GM21529 (cell line): ENCODE data around the gene EXTL1.

Source experiments
- ATAC-seq: cut with Tn5 transposase; IDR thresholded peaks from one replicate; pipeline ENCODE4 v1.9.1; 2021; ENCODE audit not compliant: unreplicated experiment

EXTL1 gene

DNA sequence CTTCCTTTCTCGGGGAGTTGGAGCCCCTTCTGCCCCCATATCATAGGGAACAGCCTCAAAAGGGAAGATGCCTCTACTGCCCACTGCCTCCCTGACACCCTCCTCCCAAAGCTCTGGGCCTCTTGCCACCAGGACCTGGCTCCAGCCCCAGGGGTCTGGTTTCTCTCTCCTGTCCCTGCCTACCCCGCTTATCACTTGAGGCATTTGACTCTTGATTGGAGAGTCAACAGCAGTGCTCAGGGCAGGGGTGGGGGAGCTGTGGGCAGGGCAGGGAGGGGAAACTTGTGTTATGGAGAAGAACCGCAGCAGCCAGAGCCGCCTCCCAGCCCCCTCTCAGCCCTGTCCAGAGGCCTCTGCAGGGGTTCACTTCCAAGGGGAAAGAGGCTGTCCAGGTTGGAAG, 45.3 kb downstream of the EXTL1 start:
- ATAC-seq, result no peak

DNA sequence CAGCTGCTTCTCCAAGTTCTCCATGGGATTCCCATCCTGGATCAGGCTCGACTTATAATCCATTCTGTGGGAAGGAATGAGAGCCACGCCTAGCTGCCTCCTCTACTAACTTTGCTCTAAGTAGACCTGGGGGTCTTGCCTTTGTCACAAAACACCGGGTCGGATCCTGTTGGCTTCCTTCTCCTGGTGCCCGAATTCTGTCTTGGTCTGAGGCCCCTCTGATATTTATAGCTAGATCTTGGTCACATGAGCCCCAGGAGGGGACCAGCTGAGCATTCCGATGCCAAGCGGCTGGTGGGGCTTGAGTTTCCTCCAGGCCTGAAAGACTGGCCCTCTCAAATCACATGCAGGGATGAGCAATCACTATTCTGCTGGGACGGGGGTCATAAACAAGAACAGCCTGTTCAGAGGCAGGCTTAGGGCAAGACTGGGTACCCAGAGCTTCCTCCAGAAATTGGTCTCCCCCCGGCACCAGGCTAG, 45.9 kb downstream of the EXTL1 start, which contains the start of gene TRIM63:
Gene TRIM63 (minus strand): TSS at position 199 of the 480 bp plus-strand sequence. CDS start 136 bp downstream, at position 63.
- ATAC-seq, result no peak

DNA sequence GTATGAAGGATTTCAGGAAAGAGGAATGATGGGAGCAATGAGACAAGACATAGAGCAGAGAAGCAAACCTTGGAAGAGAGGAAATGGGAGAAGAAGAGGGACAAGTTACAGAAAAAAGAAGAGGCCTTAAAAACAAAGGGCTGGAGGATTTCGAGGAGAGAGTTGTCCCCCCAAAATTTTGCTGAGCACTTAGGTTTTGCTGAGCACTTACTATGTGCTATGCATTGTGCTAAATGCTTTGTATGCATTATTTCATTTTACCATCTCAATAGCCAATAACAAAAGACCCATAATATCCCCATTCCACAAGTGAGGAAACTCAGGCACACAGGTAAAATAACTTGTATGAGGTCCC, 48.3 kb downstream of the EXTL1 start:
- ATAC-seq, result no peak

DNA sequence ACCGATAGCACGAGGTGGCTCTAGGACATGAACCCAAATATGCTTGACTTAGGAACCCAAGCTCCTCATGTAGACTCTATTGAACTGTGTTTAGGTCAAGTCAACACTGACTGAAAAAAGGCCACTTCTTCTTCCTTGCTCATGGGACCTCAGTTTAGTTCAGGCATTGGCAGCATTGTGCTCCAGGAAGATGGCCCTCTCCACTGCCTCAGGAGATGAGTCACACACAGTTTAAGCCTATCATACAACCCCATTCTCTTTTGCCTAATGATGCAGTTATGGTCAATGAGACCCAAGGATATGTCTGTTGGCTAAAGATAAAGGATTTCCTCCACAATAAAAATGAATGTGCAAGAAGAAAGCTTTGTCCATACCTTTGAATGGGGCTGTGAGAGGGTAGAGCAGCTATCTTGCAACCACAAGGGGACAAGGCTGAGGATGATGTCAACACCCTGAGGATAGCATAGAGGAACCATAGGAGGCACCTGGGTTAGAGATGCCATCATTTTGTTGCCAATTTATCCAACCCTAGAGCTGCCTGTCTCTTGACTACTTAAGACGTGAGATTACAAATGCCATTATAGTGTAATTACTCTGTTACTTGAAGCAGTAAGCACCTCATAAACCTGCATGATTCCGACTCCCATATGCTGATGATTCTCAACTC, 48.9 kb downstream of the EXTL1 start:
- ATAC-seq, result no peak

DNA sequence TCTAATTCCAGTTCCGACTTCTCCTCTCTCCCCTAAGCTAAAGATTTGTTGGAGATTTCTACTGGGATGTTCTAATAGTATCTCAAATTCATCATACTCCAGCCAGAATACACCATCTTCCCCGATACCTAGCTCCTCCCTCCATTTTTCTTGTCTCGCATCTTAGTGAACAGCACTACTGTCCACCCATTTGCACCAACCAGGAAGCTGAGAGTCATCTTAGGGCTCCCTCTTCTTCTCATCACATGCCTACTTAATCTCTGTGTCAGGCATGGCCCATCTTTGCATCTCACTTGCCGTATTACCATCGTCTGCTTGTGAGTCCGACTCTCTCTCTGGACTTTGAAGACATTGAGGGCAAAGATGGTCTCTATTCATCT, 49.4 kb downstream of the EXTL1 start:
- ATAC-seq, result no peak

DNA sequence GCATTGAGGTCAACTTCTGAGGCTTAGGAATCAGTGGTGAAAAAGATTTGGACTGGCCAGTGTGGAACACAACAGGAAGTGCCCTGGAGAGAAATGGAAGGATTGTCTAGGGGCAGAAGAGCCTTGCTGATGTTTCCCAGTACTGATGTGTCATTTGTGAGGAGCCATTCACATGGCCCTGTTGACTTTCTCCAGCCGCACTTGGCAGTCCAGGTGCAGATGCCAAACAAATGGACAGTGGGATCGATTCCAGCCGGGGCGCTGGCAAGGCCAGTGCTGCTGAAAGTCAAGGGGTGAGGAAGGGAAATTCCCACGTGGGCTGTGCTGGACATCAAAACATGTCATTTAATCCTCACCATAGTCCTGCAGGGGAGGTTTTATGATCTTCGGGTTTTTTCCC, 50.7 kb downstream of the EXTL1 start:
- ATAC-seq, result no peak

DNA sequence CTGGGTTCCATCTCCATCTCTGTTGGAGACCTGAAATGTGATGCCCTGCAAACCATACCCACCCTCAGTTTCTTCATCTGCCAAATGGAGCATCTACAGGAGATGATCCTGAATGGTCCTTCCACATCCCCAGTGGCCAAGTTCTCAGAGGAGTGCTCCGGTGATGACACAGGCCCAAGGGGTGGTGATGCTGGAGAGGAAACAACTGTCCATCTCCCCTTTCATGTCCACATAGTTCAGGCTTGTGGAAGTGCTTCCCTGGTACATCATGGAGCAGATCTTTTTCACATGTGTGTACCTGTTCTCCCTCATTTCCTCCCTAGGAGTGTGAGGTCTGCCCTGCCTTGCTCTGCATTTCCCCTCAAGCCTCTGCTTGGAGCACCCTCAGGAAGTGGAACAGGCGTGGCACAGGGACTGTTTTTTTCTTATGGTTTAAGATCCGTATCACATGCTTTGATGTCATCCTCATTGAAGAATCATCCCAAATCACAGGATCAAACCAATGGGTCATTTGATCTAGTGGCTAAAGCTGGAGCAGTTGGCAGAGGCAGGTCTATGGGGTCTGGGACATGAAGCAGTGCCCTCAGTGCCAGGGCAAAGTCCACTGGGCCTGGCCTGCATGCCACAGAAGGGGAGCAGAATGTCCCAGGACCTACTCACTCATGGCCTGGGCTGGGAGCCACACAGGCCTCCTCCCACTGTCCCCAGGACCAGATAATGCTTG, 54.0 kb downstream of the EXTL1 start:
- ATAC-seq, result no peak

DNA sequence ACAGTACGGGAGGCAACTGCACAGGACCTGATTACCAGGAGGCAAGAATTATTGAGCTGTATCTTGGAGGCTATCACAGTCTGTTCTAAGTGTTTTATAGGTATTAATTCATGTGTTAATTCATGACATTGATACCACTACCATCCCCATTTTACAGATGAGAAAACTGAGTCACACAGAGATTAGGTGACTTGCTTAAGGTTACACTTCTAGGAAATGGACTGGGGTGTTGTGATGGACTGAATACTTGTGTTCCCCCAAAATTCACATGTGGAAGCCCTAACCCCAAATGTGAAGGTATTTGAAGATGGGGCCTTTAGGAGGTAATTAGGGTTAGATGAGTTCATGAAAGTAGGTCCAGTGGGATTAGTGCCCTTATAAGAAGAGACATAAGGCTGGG, 55.9 kb downstream of the EXTL1 start:
- no peak for ATAC-seq

DNA sequence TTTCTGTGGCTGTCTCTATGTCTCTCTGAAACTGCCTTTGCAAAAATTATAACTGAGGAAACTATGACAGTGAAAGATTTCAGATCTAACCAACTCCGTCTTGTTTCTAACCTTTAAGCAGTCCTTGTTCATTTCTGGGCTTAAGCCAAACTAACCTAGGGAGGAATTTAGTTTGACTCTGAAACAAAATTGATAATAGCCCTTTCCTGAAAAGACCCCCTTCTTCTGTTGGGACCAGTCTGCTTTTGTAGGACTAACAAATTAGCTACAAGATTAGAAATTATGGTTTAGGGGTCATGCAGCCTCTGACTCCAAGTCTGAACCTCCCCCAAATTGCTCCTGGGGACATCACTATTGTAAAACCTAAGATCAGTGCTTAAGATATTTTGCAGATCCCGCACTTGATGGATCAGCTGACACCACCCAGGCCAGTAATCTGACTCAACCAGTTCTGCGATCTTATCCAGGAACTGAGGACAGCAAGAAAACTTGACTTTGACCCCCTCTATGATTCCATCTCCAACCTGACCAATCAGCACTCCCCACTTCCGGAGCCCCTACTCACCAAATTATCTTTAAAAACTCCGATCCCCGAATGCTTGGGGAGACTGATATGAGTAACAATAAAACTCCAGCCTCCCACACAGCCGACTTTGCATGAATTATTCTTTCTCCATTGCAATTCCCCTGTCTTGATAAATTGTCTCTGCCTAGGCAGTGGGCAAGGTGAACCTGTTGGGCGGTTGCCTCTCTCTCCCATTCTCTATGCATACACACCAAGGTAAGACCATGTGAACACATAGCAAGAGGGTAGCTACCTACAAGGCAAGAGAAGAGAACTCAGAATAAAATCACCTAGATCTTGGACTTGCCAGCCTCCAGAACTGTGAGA, 57.0 kb downstream of the EXTL1 start:
- ATAC-seq, result no peak

DNA sequence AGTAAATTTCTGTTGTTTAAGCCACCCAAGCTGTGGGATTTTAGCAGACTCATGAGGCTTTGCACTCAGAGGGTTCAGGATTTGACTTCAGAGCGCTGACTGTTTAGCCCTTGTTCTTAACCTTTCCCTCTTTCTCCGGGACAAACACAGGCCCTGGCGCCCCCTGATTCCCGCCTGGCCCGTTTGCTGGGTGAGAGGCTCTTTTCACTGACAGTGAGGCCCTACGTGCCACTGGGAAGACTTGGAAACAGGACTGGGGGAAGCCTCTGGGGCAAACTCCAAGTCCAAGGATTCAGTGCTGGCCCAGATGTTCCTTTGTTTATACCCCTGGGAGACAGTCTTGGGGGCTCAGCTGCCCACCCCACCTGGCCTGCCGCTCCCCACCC, 57.6 kb downstream of the EXTL1 start:
- no peak for ATAC-seq

DNA sequence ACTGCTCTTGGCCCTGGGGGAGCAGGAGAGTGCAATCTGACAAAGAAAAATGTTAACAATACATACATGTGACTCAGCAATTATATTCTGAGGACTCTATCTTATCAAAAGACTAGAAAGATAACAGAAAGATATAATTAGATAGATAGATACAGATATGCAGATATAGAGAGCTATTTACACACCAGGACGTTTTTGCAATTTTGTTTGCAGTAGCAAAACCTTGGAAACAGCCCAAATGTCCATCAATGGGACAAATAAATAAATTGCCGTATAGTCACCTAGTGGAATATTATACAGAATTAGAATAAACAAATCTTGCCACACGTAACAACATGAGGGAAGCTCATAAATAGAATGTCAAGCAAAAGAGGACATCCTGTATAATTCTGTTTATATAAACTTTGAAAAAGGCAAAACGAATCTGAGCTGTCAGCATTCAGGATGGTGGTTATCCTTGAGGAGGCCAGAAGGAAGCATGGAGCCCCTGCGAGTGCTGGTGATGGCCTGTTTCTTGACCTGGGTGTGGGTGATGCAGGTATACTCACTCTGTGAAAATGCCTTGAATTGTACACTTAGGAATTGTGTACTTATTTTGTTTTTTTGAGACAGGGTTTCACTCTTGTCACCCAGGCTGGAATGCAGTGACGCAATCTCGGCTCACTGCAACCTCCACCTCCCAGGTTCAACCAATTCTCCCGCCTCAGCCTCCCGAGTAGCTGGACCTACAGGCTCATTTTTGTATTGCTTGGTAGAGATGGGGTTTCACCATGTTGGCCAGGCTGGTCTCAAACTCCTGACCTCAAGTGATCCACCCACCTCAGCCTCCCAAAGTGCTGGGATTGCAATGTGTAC, 58.6 kb downstream of the EXTL1 start:
- no peak for ATAC-seq

DNA sequence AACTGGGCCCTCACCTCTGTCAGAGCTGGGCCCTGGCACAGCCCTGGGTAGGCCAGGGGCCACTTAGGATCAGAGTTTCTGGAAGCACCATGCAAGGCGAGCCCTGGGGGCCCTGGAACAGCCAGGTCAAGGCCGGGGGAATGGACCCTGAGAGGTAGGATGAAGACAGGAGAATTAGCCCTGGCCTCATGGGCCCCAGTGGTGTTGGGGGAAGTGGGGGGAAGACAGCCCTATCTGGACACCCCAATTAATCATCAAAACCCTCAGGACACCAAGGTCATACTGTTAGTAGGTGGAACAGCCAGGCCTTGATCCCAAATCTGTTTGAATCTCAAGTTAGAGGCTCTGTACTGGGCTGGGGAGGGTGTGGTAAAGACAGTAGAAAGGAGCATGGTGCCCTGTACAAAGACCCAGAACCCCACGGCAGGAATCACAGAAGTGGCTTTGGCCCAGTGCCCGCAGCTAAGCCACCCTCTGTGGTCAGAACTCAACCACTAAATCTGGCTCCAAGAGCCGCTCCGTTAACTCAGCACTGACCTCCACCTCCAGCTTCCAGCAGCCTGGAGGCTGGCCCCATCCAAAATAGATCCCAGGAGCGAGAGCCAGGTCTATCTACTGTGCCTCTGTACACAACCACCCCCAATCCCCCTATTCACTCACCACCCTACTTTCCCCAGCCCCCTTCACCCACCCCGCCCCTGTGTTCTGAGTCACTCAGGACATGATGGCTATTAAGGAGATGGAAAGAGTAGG, 59.9 kb downstream of the EXTL1 start:
- ATAC-seq, result no peak

DNA sequence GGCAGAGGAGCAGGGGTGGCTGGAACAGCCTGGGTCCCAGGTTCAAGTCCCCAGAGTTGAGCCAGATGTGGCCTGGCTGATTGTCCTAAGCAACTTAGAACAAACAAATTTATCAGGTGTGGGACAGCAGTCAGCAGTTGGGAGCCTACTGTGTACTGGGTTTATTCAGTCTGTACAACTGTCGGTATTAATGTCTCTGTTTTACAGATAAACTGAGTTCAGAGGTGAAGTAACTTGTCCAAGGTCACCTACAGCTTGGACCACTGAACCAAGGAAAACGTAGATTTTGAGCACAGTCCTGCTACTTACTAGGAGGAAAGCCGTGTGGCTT, 60.4 kb downstream of the EXTL1 start:
- no peak for ATAC-seq

DNA sequence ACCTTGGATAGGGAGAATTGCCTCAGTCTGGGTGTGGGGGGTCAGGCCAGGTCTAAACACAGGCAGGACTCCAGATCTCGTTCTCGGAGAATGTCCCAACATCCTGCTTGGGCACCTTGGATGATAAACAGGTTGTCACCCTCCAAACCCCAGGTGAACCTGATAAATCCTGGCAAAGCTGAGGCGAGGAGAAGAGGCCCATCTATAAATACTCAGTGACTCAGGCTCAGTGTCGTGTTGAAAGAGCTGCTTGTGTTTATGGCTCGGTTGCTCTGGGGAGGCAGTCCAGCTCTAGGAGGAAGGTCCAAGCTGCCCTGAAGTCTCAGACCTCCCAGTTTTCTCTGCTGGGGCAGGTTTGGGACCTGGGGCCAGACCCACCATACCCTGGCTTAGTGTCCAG, 61.6 kb downstream of the EXTL1 start:
- ATAC-seq, result no peak

DNA sequence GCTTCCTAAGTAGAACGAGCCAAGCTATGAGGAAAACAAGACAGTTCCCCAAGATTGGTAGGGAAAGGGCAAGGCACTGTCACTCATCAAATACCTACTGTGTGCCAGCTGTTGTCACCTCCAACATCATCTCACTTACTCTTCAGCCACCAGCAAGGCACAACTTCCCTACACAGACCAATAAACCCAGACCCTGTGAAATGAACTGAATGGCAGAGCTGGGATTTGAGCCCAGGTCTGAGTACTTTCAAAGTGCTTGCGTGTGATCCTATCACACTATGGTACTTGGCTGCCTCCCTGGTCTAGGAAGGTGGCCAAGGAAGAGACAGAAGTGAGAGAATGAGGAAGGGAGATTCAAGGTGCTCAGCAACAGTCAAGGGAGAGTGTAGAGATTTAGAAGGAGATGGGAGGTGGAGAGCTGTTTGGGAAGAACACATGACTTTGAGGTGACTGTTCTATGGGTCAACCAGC, 62.6 kb downstream of the EXTL1 start:
- ATAC-seq, result no peak

DNA sequence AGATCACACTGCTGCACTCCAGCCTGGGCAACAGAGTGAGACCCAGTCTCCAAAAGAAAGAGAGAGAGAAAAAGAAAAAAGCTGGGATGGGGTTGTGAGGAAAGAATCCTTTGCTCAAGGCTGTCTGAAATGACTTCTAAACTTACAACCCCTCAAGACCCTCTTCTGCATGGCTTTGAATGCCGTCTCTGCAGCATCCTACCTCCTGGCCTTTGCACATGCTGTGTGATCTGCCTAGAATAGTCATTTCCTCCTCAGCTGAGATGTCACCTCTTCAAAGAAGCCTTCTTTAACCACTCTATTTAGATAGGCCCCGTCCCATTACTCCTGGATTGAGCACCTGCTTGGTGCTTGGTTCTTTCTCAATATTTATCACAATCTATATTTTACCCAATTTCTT, 63.3 kb downstream of the EXTL1 start:
- ATAC-seq, result no peak
